Endometrial microvascular endothelial cells (primary cell): ENCODE measurements around the gene TEX264. TPM values are rescaled to one million over a fixed set of nuclear protein-coding genes. Genes with fewer than 3 reads are reported as not detected.
"Not testable (repeated sequence)": the region's sequence is repeated elsewhere in the genome, so short reads cannot be mapped to it uniquely, and the experiment has no call there.

ENCODE experiments used
- in situ Hi-C: cut with HindIII; loops from 2 replicates; pipeline ENCODE4 v1.10.0; 2017; ENCODE audit warnings: low sequenced_read_pairs, low pct_unique_long_range_greater_than_20kb; ENCODE audit errors: inconsistent ontology term
- total RNA-seq: library from RNA; depleted of rRNA; stranded (reverse); fragments of >200 nt; gene quantifications from one replicate; pipeline ENCODE4 v1.2.3, GENCODE V29; 2015; ENCODE audit errors: inconsistent ontology term

TEX264 gene, protein sequence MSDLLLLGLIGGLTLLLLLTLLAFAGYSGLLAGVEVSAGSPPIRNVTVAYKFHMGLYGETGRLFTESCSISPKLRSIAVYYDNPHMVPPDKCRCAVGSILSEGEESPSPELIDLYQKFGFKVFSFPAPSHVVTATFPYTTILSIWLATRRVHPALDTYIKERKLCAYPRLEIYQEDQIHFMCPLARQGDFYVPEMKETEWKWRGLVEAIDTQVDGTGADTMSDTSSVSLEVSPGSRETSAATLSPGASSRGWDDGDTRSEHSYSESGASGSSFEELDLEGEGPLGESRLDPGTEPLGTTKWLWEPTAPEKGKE
- total RNA-seq, result 70.0 TPM

DNA sequence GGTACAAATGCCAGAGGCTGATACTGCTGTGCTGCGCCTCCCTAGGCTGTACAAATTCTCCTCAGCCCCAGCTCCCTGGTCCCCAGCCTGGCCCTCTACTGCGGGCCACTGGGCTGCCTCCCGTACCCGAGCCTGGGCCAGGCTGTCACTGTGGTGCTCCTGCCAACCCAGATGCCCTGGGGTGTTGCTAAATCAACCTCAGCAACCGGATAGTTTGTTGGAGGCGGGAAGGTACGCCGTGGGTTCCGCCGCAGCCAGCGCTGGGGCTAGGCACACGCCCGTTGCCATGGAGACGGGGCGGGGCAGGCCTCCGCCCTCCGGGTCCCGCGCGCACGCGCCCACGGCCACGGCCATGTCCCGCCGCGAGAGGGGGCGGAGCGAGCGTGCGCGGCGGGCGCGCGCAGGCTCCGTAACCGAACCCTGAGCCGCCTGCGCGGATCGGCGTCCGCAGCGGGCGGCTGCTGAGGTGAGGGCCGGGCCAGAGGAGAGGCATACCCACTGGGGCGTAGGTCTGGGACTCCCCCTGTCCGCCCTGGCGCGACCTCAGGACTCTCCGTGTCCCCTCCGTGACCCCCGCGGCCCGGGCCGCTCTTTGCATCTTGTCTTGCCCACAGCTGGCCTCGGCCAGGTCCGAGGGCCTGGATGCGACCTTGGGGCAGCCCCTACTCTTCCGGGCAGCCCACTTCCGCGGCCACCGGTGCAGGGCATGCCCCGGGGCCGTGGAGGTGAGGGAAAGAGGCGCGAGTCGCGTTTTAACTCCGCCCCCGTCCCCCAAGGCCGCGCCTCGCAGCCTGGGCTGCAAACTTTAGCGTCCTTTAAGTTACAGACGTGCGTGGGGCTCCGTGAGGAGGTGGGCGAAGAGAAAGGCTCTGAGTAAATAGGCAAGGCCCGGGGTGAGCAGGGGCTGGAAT is at the start of gene TEX264:
Gene TEX264 (plus strand): TSS at position 430 of the 911 bp plus-strand sequence. CDS start 3,053 bp downstream, outside the sequence.
- in situ Hi-C loops, result no loop called here

DNA sequence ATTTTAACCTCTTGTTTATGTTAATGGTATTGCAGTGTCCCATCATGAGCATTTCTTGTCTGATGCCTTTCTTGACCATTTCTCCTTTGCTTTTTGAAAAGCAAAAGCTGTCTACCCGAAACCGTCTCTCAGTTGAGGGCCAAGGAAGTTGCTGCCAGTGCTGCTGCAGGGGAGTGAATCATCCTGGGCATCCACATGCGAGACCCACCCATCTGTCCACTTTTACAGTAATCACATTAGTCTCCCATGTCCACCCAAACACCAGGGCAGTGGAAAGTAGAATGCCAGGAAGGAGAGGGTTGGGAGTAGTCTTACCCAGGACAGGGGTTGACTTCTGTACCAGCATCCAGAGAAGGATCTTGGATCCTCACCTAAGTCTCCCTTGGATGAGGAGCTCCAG is 48.6 kb upstream of the TEX264 start:
- in situ Hi-C loops, result no loop called here

DNA sequence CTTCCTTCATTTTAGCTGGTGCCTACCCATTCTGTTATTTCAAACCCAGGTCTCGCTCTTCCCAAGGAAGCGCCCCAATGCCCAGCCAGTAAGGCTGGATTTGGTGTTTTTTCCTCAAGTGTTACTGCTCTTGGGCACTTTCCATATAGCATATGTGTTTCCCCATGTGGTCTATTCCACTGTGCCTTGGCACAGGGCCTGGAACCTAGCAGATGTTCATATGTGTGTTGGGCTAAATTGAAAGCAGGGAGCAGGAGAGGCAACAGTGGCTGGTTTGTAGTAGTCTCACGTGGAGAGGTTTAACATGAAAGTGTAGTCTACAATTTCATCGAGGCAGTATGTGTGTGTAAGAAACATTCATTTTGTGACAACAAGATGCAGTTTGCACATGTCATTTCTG is 48.2 kb upstream of the TEX264 start:
- in situ Hi-C loops, result no loop called here

DNA sequence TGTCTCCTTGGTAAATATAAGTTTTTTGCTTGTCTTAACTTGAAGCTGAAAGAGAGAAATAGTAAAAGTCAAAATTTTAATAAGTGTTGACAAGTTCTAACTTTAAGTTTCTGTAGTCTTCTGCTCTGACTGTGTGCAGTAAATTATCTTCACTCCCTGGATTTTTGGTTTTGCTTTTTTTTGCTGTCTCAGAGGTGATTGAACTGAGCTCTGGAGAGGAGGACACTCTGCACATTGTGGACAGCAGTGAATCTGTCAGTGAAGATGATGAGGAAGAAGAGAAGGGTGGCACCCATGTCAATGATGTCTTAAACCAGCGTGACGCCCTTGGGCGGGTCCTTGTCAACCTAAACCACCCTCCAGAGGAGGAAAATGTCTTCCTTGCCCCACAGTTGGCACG is 40.5 kb upstream of the TEX264 start:
- in situ Hi-C loops, result no loop called here

DNA sequence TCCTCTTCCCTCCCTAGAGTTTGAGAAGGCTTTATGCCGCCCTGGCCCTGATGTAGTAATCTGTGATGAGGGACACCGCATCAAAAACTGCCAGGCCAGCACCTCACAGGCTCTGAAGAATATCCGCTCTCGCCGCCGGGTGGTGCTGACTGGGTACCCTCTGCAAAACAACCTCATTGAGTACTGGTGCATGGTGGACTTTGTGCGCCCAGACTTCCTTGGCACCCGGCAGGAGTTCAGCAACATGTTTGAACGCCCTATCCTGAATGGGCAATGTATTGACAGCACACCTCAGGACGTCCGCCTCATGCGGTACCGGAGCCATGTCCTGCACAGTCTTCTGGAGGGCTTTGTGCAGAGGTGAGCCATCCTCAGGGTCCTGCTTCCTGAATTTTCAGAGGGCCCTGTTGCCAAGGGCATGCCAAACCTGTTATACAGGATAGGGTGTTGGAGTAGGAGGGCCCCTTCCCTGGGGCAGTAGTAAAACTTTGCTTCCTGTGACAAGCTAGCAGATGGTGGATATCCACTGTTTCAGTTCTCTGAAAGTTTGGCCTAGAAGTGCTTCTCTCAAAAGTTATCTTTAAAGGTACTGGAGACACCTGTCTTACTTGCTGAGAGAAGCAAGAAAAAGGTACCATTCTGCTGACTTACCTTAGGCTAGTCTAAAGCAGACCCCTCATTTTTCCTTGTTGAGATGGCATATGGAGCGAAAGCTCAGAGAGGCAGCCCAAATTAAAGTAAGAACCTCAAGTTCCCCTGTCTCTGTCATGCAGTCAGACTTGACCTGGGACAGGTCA is 33.7 kb upstream of the TEX264 start:
- in situ Hi-C loops, result no loop called here

DNA sequence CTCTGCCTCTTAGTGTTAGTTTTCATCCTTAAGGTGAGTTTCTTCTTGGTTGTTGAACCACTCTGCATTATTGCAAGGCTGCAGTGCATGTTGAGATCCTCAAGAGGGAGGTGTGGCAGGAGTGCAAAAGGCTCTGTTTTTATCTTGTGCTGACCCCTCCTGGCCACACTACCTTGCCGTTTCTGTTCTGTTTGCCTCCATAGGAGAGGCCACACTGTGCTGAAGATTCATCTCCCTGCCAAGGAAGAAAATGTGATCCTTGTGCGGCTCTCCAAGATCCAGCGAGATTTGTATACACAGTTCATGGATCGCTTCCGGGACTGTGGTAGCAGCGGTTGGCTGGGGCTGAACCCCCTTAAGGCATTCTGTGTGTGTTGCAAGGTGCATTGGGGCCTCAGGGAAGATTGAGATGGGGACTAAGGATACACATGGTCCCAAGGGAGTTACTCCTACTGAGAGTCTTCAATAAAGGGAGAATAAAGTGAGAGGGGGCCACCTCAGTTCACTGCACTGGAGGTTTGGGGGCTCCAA is 33.0 kb upstream of the TEX264 start:
- in situ Hi-C loops, result no loop called here

DNA sequence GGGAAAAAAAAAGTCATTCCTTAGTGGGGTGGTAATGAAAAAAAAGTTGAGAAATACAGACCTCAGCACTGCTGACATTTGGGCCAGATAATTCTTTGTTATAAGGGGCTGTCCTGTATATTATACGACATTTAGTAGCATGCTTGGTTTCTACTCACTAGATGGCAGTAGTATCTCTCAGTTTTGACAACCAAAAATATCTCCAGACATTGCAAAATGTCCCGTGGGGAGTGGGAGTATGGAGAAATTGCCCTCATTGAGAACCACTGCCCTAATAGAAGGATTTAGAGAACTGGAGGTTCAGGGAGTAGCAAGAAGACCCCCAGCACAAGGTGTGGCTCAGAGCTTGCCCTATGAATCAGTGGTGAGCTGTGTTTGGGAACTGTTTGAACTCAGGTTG is 28.6 kb upstream of the TEX264 start:
- in situ Hi-C loops, result no loop called here

DNA sequence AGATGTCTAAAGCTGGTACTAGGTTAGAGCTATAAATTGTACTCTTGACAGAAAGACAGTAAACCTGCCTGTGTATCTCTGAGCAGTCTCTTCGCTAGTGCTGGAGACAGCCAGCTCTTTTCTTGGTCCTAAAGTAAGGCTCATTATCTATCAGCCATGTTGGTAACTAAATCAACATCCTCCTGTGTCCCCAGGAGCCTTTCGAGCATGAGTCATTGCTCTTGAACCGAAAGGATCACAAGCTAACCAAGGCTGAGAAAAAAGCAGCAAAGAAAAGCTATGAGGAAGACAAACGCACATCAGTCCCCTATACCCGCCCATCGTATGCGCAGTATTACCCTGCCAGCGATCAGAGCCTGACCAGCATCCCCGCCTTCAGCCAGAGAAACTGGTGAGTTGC is 25.0 kb upstream of the TEX264 start:
- in situ Hi-C loops, result no loop called here

DNA sequence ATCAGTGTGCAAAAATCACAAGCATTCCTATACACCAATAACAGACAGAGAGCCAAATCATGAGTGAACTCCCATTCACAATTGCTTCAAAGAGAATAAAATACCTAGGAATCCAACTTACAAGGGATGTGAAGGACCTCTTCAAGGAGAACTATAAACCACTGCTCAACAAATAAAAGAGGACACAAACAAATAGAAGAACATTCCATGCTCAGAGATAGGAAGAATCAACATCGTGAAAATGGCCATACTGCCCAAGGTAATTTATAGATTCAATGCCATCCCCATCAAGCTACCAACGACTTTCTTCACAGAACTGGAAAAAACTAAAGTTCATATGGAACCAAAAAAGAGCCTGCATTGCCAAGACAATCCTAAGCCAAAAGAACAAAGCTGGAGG is 18.9 kb upstream of the TEX264 start:
- in situ Hi-C loops, result not testable (repeated sequence)

DNA sequence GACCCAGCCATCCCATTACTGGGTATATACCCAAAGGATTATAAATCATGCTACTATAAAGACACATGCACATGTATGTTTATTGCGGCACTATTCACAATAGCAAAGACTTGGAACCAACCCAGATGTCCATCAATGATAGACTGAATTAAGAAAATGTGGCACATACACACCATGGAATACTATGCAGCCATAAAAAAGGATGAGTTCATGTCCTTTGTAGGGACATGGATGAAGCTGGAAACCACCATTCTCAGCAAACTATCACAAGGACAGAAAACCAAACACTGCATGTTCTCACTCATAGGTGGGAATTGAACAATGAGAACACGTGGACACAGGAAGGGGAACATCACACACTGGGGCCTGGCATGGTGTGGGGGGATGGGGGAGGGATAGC is 17.6 kb upstream of the TEX264 start:
- in situ Hi-C loops, result not testable (repeated sequence)

DNA sequence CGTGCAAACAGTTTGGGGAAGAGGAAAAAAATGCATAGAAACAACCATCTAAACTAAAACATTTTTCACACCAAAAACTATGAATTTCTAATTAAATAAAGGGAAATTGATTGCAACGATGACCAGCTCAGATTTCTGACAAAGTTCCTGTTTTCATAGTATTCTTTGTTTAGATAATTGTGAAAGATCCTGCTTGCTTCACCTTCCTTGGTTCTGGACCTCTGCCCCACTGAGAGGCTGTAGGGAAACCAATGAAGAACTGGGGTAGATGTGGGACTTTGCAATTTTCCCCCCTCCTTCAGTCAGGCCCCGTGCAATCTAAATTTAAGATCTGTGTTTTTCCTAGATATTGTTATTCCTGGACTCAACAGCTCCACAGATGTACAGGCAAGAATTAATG is 13.8 kb upstream of the TEX264 start:
- in situ Hi-C loops, result no loop called here

DNA sequence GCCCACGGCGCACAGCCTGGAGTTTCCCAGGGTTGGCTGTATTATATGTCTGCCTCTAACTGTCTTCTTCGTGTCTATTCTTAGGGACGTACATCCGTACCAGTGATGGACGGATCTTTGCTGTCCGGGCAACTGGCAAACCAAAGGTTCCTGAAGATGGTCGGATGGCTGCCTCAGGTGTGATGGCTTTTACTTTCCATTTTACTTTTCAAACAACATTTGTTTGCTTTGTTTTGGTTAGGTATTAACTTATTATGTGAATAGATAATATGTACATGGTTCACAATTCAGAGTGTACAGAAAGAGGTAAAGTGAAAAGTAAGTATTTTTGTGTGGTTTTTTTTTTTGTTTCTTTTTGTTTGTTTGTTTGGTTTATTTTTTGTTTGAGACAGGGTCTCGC is 11.1 kb upstream of the TEX264 start:
- in situ Hi-C loops, result no loop called here

DNA sequence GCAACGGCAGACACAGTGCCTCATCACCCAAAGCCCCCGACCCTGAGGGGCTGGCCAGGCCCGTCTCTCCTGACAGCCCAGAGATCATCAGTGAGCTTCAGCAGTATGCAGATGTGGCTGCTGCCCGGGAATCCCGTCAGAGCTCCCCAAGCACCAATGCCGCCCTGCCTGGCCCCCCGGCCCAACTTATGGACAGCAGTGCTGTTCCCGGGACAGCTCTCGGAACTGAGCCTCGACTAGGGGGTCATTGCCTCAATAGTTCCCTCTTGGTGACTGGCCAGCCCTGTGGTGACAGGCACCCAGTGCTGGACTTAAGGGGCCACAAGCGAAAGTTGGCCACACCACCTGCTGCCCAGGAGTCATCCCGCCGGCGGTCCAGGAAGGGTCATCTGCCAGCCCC is 8.6 kb upstream of the TEX264 start:
- in situ Hi-C loops, result no loop called here

DNA sequence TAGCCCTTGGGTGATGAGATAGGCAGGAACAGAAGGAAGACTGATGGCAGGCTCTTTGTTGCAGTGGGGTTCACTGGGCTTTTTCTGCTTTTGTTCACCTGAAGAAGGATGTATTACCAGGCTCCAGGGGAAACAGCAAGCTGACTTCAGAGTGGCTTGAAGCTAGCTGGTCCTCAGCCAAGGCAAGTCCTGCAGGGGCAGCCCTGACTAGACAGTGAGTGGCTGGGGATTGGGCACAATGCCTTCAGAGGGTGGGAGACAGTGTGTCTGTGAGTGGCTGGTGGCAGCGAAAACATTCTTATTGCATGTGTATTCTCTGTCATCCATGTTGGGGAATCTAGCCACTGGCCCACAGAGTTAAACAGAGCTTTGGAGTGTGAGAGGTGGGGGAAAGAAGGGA is 2.3 kb upstream of the TEX264 start:
- in situ Hi-C loops, result no loop called here

DNA sequence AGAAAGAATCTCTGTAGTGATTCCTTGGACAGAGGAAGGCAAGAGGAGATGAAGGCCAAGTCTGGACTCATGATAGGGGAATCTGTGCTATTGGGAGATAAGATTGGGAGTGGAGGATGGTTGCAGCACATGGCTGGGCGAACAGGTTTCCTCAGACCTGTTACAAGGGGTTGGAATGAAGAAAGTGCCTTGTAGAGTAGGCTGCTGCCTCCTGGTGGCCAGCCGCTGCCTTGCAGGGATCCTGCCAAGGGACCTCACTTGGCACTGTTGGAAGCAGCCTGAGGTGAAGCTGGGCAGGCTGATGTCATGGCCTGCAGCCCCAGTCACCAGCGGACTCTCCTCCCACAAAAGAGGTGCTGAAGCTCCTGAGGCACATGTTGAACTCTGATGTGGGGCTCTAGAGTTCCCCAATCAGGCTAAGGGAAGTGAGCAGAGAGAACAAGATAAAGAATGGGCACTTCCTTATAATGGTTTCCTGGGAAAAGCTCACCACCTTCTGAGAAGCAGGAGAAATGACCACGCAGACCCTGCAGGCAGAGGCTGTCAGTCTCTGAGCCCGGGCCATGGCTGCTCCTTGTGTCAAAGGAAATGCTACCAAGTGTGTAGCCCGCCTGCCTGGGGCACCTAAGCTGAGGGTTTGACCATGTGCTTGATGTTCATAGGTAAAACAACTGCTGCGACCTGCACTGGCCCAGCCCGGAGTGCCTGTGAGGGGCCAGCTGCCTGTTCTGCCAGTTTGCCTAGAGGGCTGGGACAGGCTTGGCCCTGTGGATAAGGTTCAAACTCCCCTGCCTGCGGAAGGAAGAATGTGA is 1.6 kb upstream of the TEX264 start:
- in situ Hi-C loops, result no loop called here

DNA sequence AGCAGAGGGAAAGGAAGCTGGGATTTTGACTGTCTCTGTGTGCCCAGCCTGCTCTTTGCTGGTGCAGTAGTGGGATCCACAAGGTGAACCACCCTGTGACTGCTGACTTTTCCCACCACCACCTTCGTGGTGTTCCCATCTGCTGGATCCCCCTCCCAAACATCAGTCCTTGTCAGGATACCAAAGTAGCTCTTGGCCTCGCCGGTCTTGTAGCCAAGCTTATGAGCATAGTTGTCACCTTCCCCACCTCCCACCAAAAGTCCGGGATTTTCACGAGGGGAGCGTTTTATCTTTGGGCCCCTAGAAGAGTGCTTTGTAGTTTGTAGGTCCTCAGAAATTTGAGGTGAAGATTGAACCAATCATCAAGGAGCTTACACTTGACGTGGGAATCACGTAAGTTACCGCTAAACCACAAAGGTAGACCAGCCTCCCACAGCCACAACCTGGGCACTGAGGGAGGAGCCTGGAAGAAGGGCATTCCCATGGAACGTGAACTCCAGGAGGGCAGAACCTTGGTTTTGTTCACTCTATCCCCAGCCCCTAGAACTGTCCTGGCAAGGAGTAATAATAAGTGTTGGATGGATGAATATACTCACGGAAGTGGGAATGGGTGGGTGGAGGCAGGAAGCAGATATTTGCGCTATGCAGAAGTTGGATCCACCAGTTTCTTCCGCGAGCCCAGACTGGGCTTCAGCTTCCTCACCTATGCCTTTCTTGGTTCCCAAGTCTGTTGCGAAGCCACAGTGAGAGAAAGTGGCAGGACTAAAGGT is 814 bp upstream of the TEX264 start:
- in situ Hi-C loops, result no loop called here

DNA sequence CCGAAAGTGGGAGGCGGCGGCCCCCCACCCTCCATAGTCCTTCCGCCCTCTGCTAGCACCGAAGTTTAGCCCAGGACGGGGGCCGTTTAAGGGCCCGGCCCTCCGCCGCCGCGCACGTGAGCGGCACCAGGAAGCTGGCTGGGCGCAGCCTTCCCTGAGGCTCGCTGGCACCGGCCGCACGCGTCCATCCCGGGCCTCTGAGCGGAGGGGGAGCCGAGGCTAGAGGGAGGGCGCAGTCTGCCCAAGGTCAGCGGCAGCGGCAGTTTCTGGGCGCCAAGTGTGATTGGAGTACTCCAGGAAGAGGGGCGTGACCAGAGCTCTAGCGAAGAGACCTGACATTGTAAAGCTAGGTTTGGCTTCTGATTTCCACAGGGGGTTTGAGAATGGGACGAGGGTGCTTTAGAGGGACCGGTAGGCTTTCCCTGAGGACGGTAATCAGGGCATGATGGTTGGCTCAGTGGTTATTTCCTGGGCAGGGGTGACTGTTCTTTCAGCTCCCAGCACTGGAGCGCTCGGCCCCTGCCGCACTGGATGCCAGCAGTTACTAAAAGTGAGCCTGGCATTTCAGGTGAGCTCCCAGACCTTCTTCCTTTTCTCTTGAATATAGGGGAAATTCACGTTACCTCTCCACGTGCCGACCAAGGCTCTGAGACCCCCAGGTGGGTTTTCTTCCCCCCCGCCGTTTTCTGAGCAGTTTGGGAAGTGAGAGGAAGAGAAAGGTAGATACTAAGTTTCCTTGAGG is 853 bp downstream of the TEX264 start:
- in situ Hi-C loops, result no loop called here
